Measurements from ENCODE around the gene KCNN3. TPM values are rescaled to one million over a fixed set of nuclear protein-coding genes. Genes with fewer than 3 reads are reported as not detected.

Gene KCNN3
- total RNA-seq, 1 donor from 2014 or later, result 0.86 TPM

- peaks cover 13% of the 10 kb centered on the region for H3K4me1 Mint-ChIP-seq (ENCODE audit: low read depth)
- no peak overlapping the region for H3K4me3 Mint-ChIP-seq (ENCODE audit: low read depth)
- no peaks in the 10 kb centered on the region for H3K9me3 Mint-ChIP-seq (ENCODE audit: low read depth)
- TF ChIP-seq CTCF (IDR thresholded peaks at IDR 0.05; ENCODE audit: unreplicated experiment), result no peak
- no peak for DNase-seq (ENCODE audit: low spot score, unreplicated experiment)
- no peaks in the 10 kb centered on the region for H3K36me3 Mint-ChIP-seq (ENCODE audit: insufficient read depth)
- H3K27ac Mint-ChIP-seq, result no peak overlapping the region
- peaks cover 37% of the 10 kb centered on the region for H3K27me3 Mint-ChIP-seq
These were observed 155.9 kb downstream of the KCNN3 start for GRCh38 chr1:154714052-154714623.

DNA sequence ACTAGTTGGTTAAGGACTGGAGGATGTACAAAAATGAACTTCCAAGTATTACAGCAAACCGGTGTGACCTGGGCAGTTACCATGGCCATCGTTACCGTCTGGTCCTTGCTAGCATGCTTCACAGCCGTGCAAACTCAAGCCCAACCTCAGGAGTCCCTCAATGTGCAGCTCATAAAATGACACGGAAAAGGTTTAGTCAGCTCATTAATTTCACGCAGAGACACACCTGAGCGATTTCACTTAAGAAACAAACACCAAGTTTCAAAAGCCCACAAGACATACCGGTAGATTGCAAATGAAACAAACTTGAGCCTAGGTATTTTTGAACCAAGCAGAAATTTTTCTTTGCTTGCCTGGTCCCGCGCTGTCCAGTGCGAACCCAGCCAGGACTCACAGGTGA is 157.1 kb downstream of the KCNN3 start:
- TF ChIP-seq CTCF (IDR thresholded peaks at IDR 0.05; ENCODE audit: unreplicated experiment), result no peak
- Mint-ChIP-seq H3K4me3 (ENCODE audit: low read depth) (no peak overlapping the region), H3K27ac (no peak overlapping the region), H3K36me3 (ENCODE audit: insufficient read depth) (no peaks in the 10 kb centered on the region), H3K27me3 (peaks cover 34% of the 10 kb centered on the region), H3K4me1 (ENCODE audit: low read depth) (peaks cover 13% of the 10 kb centered on the region), H3K9me3 (ENCODE audit: low read depth) (no peaks in the 10 kb centered on the region)
- no peak for DNase-seq (ENCODE audit: low spot score, unreplicated experiment)

GRCh38 chr1:154712166-154712810 is 157.8 kb downstream of the KCNN3 start:
- peaks cover 42% of the 10 kb centered on the region for H3K27me3 Mint-ChIP-seq
- H3K36me3 Mint-ChIP-seq (ENCODE audit: insufficient read depth), result no peaks in the 10 kb centered on the region
- no peak for DNase-seq (ENCODE audit: low spot score, unreplicated experiment)
- TF ChIP-seq CTCF (IDR thresholded peaks at IDR 0.05; ENCODE audit: unreplicated experiment), result no peak
- H3K9me3 Mint-ChIP-seq (ENCODE audit: low read depth), result no peaks in the 10 kb centered on the region
- H3K27ac Mint-ChIP-seq, result no peak overlapping the region
- peaks cover 7% of the 10 kb centered on the region for H3K4me1 Mint-ChIP-seq (ENCODE audit: low read depth)
- H3K4me3 Mint-ChIP-seq (ENCODE audit: low read depth), result no peak overlapping the region

DNA sequence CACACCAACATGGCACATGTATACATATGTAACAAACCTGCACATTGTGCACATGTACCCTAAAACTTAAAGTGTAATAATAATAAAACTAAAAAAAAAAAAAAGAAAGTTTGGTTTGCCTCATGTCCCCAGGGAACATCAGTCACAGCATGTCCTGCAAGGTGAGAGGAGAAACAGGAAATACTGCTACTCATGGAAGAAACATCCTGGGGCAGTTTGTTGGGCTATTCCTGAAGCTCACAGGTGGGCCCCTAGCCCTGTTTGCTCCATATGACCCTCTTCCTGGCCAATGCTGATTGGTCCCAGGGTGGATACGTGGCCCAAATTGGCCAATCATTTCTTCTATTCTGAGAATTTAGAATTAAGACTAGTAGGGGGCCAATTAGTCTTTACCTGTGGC is 158.7 kb downstream of the KCNN3 start:
- no peak for DNase-seq (ENCODE audit: low spot score, unreplicated experiment)
- no peaks in the 10 kb centered on the region for H3K36me3 Mint-ChIP-seq (ENCODE audit: insufficient read depth)
- no peak overlapping the region for H3K27ac Mint-ChIP-seq
- H3K4me3 Mint-ChIP-seq (ENCODE audit: low read depth), result no peak overlapping the region
- no peak for TF ChIP-seq CTCF (IDR thresholded peaks at IDR 0.05; ENCODE audit: unreplicated experiment)
- no peaks in the 10 kb centered on the region for H3K4me1 Mint-ChIP-seq (ENCODE audit: low read depth)
- peaks cover 43% of the 10 kb centered on the region for H3K27me3 Mint-ChIP-seq
- no peaks in the 10 kb centered on the region for H3K9me3 Mint-ChIP-seq (ENCODE audit: low read depth)

DNA sequence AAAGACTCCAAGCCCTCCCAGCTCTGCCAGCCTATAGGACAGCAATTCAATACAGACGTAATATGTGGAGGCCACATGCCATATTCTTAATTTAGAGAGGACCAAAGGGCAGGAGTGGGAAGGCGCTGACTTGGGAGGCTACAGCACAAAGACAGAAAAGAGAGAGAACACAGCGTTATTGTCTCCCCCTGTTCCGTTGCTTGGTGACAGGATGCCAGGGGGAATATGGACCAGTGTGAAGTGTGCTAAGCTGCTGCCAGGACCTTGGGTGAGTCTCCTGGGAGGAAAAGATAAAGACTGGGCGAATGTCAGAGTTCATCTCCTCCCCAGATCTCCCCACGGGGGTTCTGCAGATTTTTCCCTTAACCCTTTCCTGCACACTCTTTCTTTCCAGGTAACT is 160.0 kb downstream of the KCNN3 start:
- Mint-ChIP-seq H3K27me3 (peaks cover 52% of the 10 kb centered on the region), H3K27ac (no peak overlapping the region), H3K4me1 (ENCODE audit: low read depth) (no peaks in the 10 kb centered on the region), H3K36me3 (ENCODE audit: insufficient read depth) (no peaks in the 10 kb centered on the region), H3K4me3 (ENCODE audit: low read depth) (no peak overlapping the region), H3K9me3 (ENCODE audit: low read depth) (no peaks in the 10 kb centered on the region)
- TF ChIP-seq CTCF (IDR thresholded peaks at IDR 0.05; ENCODE audit: unreplicated experiment), result no peak
- DNase-seq (ENCODE audit: low spot score, unreplicated experiment), result no peak
